Measurements from ENCODE around the gene NOL3.

DNA sequence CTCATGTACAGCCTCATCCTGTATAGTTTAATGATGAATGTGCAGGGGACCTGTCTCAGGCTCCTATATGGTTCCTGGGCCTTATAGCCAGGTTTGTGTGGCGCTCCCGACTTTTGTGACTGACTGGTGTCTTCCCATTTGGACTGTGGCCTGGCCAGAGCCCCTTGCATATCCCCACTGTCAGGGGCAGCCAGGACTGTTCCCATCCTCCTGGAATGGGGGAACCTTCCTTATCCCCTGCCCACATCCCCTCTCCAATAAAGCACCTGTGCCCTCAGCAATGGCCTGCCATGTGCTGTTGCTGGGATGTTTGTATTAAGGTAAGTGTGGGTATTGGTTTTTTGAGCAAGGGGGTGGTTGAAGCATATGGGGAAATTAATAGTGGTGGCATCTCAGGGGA is 22.1 kb upstream of the NOL3 start:
- TF ChIP-seq, protein P1, sequence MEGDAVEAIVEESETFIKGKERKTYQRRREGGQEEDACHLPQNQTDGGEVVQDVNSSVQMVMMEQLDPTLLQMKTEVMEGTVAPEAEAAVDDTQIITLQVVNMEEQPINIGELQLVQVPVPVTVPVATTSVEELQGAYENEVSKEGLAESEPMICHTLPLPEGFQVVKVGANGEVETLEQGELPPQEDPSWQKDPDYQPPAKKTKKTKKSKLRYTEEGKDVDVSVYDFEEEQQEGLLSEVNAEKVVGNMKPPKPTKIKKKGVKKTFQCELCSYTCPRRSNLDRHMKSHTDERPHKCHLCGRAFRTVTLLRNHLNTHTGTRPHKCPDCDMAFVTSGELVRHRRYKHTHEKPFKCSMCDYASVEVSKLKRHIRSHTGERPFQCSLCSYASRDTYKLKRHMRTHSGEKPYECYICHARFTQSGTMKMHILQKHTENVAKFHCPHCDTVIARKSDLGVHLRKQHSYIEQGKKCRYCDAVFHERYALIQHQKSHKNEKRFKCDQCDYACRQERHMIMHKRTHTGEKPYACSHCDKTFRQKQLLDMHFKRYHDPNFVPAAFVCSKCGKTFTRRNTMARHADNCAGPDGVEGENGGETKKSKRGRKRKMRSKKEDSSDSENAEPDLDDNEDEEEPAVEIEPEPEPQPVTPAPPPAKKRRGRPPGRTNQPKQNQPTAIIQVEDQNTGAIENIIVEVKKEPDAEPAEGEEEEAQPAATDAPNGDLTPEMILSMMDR (IDR thresholded peaks at IDR 0.05; ENCODE audit: low read depth, low read length, missing input control) = no peak
- TF ChIP-seq EGR1 (IDR thresholded peaks at IDR 0.05; ENCODE audit: low read depth in 2 of 2) (no peak), JUND (IDR thresholded peaks at IDR 0.05) (no peak), SP1 (IDR thresholded peaks at IDR 0.05) (no peak), REST (IDR thresholded peaks at IDR 0.05) (no peak)
- TF ChIP-seq, protein P2, sequence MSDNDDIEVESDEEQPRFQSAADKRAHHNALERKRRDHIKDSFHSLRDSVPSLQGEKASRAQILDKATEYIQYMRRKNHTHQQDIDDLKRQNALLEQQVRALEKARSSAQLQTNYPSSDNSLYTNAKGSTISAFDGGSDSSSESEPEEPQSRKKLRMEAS (IDR thresholded peaks at IDR 0.05) = no peak
- TF ChIP-seq, protein P3, sequence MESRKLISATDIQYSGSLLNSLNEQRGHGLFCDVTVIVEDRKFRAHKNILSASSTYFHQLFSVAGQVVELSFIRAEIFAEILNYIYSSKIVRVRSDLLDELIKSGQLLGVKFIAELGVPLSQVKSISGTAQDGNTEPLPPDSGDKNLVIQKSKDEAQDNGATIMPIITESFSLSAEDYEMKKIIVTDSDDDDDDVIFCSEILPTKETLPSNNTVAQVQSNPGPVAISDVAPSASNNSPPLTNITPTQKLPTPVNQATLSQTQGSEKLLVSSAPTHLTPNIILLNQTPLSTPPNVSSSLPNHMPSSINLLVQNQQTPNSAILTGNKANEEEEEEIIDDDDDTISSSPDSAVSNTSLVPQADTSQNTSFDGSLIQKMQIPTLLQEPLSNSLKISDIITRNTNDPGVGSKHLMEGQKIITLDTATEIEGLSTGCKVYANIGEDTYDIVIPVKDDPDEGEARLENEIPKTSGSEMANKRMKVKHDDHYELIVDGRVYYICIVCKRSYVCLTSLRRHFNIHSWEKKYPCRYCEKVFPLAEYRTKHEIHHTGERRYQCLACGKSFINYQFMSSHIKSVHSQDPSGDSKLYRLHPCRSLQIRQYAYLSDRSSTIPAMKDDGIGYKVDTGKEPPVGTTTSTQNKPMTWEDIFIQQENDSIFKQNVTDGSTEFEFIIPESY (IDR thresholded peaks at IDR 0.05) = no peak

Data from liver (tissue), 3 donors.